ENCODE data around the gene NRAP. TPM values are rescaled to one million over a fixed set of nuclear protein-coding genes. Genes with fewer than 3 reads are reported as not detected.

NRAP gene
- total RNA-seq, 3 donors from 2014 or later: not detected

- Histone ChIP-seq H3K9me3 (no peaks in the 10 kb centered on the region), H3K27ac (peak overlapping the region; percentile 49 to 64)
Observed at GRCh38 chr10:113711142-113711541, 47.3 kb upstream of the NRAP start.

GRCh38 chr10:113709221-113709838, 45.5 kb upstream of the NRAP start:
- peaks cover 0 to 13% of the 10 kb centered on the region in 2 donors for H3K4me1 ChIP-seq
- H3K36me3 ChIP-seq: no peaks in the 10 kb centered on the region
- H3K27ac ChIP-seq: no peak overlapping the region
- no peaks in the 10 kb centered on the region for H3K27me3 ChIP-seq
- H3K9me3 ChIP-seq: no peaks in the 10 kb centered on the region
- no peak overlapping the region for H3K4me3 ChIP-seq
- TF ChIP-seq POLR2A (IDR thresholded peaks at IDR 0.05): no peak
- no peak for TF ChIP-seq POLR2AphosphoS5 (IDR thresholded peaks at IDR 0.05)
- no peak for TF ChIP-seq CTCF (IDR thresholded peaks at IDR 0.05)
- intact Hi-C loops (cut with DNase I; ENCODE audit: low total_unique reads): no loop called here
- DNase-seq (ENCODE audit: low spot score in 2 of 2): no peak

More at GRCh38 chr10:113711142-113711541, 47.3 kb upstream of the NRAP start:
- Histone ChIP-seq H3K4me1 (peaks cover 0 to 15% of the 10 kb centered on the region in 2 donors), H3K27me3 (no peaks in the 10 kb centered on the region), H3K36me3 (no peaks in the 10 kb centered on the region), H3K4me3 (no peak overlapping the region)
- TF ChIP-seq POLR2A (IDR thresholded peaks at IDR 0.05): no peak
- intact Hi-C loops (cut with DNase I; ENCODE audit: low total_unique reads): loop anchor here (10.0 kb wide), 1 partner anchor 394 kb away; no protein-coding TSS in a partner anchor
- peak in 1 of 2 donors; percentile 25 for DNase-seq (ENCODE audit: low spot score in 2 of 2)

- DNase-seq (ENCODE audit: low spot score in 2 of 2): no peak
- Histone ChIP-seq H3K27me3 (no peaks in the 10 kb centered on the region), H3K4me1 (peaks cover 0 to 8% of the 10 kb centered on the region in 2 donors), H3K9me3 (no peaks in the 10 kb centered on the region), H3K36me3 (no peaks in the 10 kb centered on the region), H3K27ac (no peak overlapping the region), H3K4me3 (no peak overlapping the region)
- intact Hi-C loops (cut with DNase I; ENCODE audit: low total_unique reads): no loop called here
- TF ChIP-seq POLR2AphosphoS5 (IDR thresholded peaks at IDR 0.05) (no peak), POLR2A (IDR thresholded peaks at IDR 0.05) (no peak), CTCF (IDR thresholded peaks at IDR 0.05) (no peak)
Observed at GRCh38 chr10:113708640-113709039, 44.8 kb upstream of the NRAP start.

- intact Hi-C loops (cut with DNase I; ENCODE audit: low total_unique reads): no loop called here
- no peak for DNase-seq (ENCODE audit: low spot score in 2 of 2)
- Histone ChIP-seq H3K9me3 (no peaks in the 10 kb centered on the region), H3K36me3 (no peaks in the 10 kb centered on the region), H3K4me3 (no peak overlapping the region), H3K27ac (no peak overlapping the region), H3K27me3 (no peaks in the 10 kb centered on the region), H3K4me1 (peaks cover 0 to 8% of the 10 kb centered on the region in 2 donors)
- TF ChIP-seq POLR2A (IDR thresholded peaks at IDR 0.05) (no peak), POLR2AphosphoS5 (IDR thresholded peaks at IDR 0.05) (no peak), CTCF (IDR thresholded peaks at IDR 0.05) (no peak)
Observed at GRCh38 chr10:113706623-113707022, 42.8 kb upstream of the NRAP start.

- DNase-seq (ENCODE audit: low spot score in 2 of 2): no peak
- intact Hi-C loops (cut with DNase I; ENCODE audit: low total_unique reads): no loop called here
- Histone ChIP-seq H3K4me3 (no peak overlapping the region), H3K36me3 (no peaks in the 10 kb centered on the region), H3K9me3 (no peaks in the 10 kb centered on the region), H3K4me1 (peaks cover 0 to 8% of the 10 kb centered on the region in 2 donors), H3K27ac (no peak overlapping the region), H3K27me3 (no peaks in the 10 kb centered on the region)
- TF ChIP-seq POLR2A (IDR thresholded peaks at IDR 0.05) (no peak), CTCF (IDR thresholded peaks at IDR 0.05) (no peak), POLR2AphosphoS5 (IDR thresholded peaks at IDR 0.05) (no peak)
Observed at GRCh38 chr10:113705344-113705652, 41.5 kb upstream of the NRAP start.
